ENCODE results near the gene NOL4L.

GRCh38 chr20:32465092-32465900 is 119.8 kb downstream of the NOL4L start:
- TF ChIP-seq CTCF (conservative IDR thresholded peaks at IDR 0.05; ENCODE audit: low read depth, low read length) (no peak), EZH2 (IDR thresholded peaks at IDR 0.05; ENCODE audit: borderline replicate concordance, low read depth, low read length, poor library complexity, severe bottlenecking) (no peak)

All from A673 (cell line).